H1 (cell line): ENCODE measurements around the gene CAPN1. TPM values are rescaled to one million over a fixed set of nuclear protein-coding genes. Genes with fewer than 3 reads are reported as not detected.

Experiments used
- BRCA1 ChIP-seq: IDR thresholded peaks from 2 replicates; pipeline ENCODE4 v1.6.1; 2012; ENCODE audit warnings: low read depth, low read length, improper control_type of control experiment
- CBX8 ChIP-seq: fragments of 300-800, 300-1000 bp; sonication (generic); IDR thresholded peaks from 2 replicates; pipeline ENCODE4 v1.7.1; 2016; ENCODE audit warnings: low read depth, low read length, borderline replicate concordance
- CEBPB ChIP-seq: IDR thresholded peaks from 2 replicates; pipeline ENCODE4 v1.6.1; 2012; ENCODE audit warnings: low read depth, low read length
- CREB1 ChIP-seq: IDR thresholded peaks from 2 replicates; pipeline ENCODE4 v1.6.1; 2012; ENCODE audit warnings: inconsistent platforms
- CTBP2 ChIP-seq: IDR thresholded peaks from 2 replicates; pipeline ENCODE4 v1.7.0; 2011; ENCODE audit warnings: borderline replicate concordance, mild to moderate bottlenecking, moderate library complexity, mixed read lengths, low read length; ENCODE audit not compliant: insufficient read depth, insufficient read length
- FOSL1 ChIP-seq: IDR thresholded peaks from 2 replicates; pipeline ENCODE4 v1.6.1; 2011; ENCODE audit warnings: mild to moderate bottlenecking, low read depth, low read length, moderate library complexity; ENCODE audit not compliant: insufficient read depth
- JUN ChIP-seq: IDR thresholded peaks from 2 replicates; pipeline ENCODE4 v1.6.1; 2011; ENCODE audit warnings: low read depth, mild to moderate bottlenecking, improper control_type of control experiment, low read length
- NANOG ChIP-seq: IDR thresholded peaks from 2 replicates; pipeline ENCODE4 v1.6.1; 2011; ENCODE audit warnings: low read length, low read depth, mild to moderate bottlenecking, inconsistent platforms; ENCODE audit not compliant: insufficient read depth, poor library complexity, severe bottlenecking
- POLR2AphosphoS5 ChIP-seq: IDR thresholded peaks from 2 replicates; pipeline ENCODE4 v1.6.1; 2011; ENCODE audit warnings: low read depth, low read length
- RBBP5 ChIP-seq: IDR thresholded peaks from 2 replicates; pipeline ENCODE4 v1.7.1; 2012; ENCODE audit warnings: low read depth, mild to moderate bottlenecking, inconsistent platforms, low read length, moderate library complexity, borderline replicate concordance
- RNF2 ChIP-seq: fragments of 200-900, 300-1000 bp; sonication (generic); IDR thresholded peaks from 2 replicates; pipeline ENCODE4 v1.7.1; 2016; ENCODE audit warnings: borderline replicate concordance, low read depth, mild to moderate bottlenecking, antibody characterized with exemption, low read length; ENCODE audit not compliant: poor library complexity, severe bottlenecking; ENCODE audit errors: missing control alignments
- SIRT6 ChIP-seq: IDR thresholded peaks from one replicate; pipeline ENCODE4 v1.7.1; 2012; ENCODE audit warnings: low read length, inconsistent platforms
- SIX5 ChIP-seq: IDR thresholded peaks from 2 replicates; pipeline ENCODE4 v1.6.1; 2011; ENCODE audit warnings: mild to moderate bottlenecking, low read depth, low read length
- SP1 ChIP-seq: IDR thresholded peaks from 2 replicates; pipeline ENCODE4 v1.6.1; 2011; ENCODE audit warnings: low read depth, low read length
- SP4 ChIP-seq: IDR thresholded peaks from 2 replicates; pipeline ENCODE4 v1.6.1; 2012; ENCODE audit warnings: low read length, inconsistent platforms
- SRF ChIP-seq: IDR thresholded peaks from 2 replicates; pipeline ENCODE4 v1.6.1; 2011; ENCODE audit warnings: mild to moderate bottlenecking, low read depth, low read length, moderate library complexity
- SUZ12 ChIP-seq: fragments of 200-600 bp; sonication (generic); IDR thresholded peaks from 2 replicates; pipeline ENCODE4 v1.6.1; 2012; ENCODE audit warnings: mild to moderate bottlenecking, inconsistent platforms, low read length, moderate library complexity, mixed read lengths
- polyA plus RNA-seq, 7 experiments: library from polyadenylated mRNA; depleted of rRNA in 3 of 7; stranded (reverse) in 5 of 7; unstranded in 2 of 7; fragments of >200 nt in 5 of 7; fragments of 200-250 nt in 2 of 7; gene quantifications; 1 replicate in 5 of 7; 2 replicates in 1 of 7; 4 replicates in 1 of 7; pipeline versions ENCODE4 v1.2.1 to v1.2.3, GENCODE V29; 2011 to 2013; ENCODE audit warnings: missing spikeins in 2 of 7, mixed read lengths in 2 of 7
- total RNA-seq: library from RNA; stranded (reverse); fragmentation: NEBNext Ultra II Directional; extraction: Animal tissue kit (Norgen Biotek cat#: 25700); gene quantifications from 2 replicates; pipeline ENCODE4 v1.2.1, GENCODE V29; 2021
- TF ChIP-seq, protein P1 (sequence below): IDR thresholded peaks from 2 replicates; pipeline ENCODE4 v1.6.1; 2012; ENCODE audit warnings: inconsistent platforms
- TF ChIP-seq, protein P2 (sequence below): IDR thresholded peaks from 2 replicates; pipeline ENCODE4 v1.6.1; 2012; ENCODE audit warnings: inconsistent platforms

CAPN1 gene
- total and polyA plus RNA-seq, 2 of the 8 experiments (the other 6 are each of a cell fraction or from before 2014, with no cell fraction given): 194 to 233 TPM

DNA sequence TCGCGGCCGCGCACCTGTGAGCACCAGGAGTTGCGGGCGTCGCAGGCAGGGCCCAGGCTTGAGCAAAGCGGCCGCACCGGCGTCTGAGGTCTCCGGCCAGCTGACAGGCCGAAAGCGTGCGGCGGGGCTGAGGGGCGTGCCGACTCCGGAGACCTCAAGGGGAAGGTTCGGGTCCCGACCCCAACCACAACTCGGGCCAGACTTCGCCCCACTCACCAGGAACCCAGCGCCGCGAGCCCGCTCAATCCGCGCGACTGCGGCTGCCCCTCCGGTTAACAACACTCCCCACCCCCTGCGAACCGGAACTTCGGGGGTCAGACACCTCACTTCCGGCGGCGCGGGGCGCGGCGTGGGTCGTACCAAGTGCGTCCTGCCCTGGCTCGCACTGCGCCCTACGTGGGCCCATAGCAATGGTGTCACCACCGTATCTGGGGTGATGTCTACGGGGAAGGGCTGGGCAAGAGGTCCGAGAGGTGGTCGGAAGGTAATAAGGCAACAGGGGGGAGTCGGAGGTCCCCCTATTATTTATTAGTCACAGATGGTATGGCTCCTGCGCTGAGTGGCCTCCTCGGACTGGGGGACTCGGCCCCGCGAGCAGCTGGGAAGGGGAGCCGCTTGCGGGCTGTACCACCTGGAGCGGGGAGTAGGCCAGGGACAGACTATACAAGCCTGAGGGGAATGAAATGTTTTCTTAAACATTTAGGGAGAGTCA lies 47.3 kb upstream of the CAPN1 start, which contains the start of gene SYVN1 (continued):
- no peak for TF ChIP-seq CTBP2
- peak; percentile 71 for TF ChIP-seq RBBP5
- peak; percentile 29; the same call in 1 of the 2 replicates for TF ChIP-seq BRCA1
- no peak for TF ChIP-seq CBX8
- no peak for TF ChIP-seq SIRT6
- TF ChIP-seq FOSL1: no peak
- no peak for TF ChIP-seq NANOG
- TF ChIP-seq JUN: no peak
- TF ChIP-seq RNF2: no peak
- TF ChIP-seq SUZ12: no peak
- TF ChIP-seq, protein P1, sequence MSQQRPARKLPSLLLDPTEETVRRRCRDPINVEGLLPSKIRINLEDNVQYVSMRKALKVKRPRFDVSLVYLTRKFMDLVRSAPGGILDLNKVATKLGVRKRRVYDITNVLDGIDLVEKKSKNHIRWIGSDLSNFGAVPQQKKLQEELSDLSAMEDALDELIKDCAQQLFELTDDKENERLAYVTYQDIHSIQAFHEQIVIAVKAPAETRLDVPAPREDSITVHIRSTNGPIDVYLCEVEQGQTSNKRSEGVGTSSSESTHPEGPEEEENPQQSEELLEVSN: no peak
- no peak; the same call in 1 of the 2 replicates for TF ChIP-seq SP4
- TF ChIP-seq CREB1: peak; percentile 79; the same call in 1 of the 2 replicates
- no peak for TF ChIP-seq CEBPB
- no peak for TF ChIP-seq SP1
- no peak for TF ChIP-seq SRF
- TF ChIP-seq SIX5: no peak; the same call in 1 of the 2 replicates
- TF ChIP-seq POLR2AphosphoS5: peak; percentile 81
- TF ChIP-seq, protein P2, sequence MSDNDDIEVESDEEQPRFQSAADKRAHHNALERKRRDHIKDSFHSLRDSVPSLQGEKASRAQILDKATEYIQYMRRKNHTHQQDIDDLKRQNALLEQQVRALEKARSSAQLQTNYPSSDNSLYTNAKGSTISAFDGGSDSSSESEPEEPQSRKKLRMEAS: peak; percentile 27; the same call in 1 of the 2 replicates
